Astrocyte (in vitro differentiated cells and primary cell): ENCODE results near the gene AOC1.

Experiments
- EZH2 ChIP-seq: IDR thresholded peaks from 2 replicates; pipeline ENCODE4 v1.6.1; 2012; ENCODE audit warnings: mild to moderate bottlenecking, low read length, inconsistent platforms; ENCODE audit not compliant: insufficient read depth
- TF ChIP-seq, protein P1 (sequence below): IDR thresholded peaks from 2 replicates; pipeline ENCODE4 v1.5.1; 2011; ENCODE audit warnings: low read depth, mild to moderate bottlenecking, inconsistent platforms, low read length, moderate library complexity; ENCODE audit not compliant: insufficient read depth

DNA sequence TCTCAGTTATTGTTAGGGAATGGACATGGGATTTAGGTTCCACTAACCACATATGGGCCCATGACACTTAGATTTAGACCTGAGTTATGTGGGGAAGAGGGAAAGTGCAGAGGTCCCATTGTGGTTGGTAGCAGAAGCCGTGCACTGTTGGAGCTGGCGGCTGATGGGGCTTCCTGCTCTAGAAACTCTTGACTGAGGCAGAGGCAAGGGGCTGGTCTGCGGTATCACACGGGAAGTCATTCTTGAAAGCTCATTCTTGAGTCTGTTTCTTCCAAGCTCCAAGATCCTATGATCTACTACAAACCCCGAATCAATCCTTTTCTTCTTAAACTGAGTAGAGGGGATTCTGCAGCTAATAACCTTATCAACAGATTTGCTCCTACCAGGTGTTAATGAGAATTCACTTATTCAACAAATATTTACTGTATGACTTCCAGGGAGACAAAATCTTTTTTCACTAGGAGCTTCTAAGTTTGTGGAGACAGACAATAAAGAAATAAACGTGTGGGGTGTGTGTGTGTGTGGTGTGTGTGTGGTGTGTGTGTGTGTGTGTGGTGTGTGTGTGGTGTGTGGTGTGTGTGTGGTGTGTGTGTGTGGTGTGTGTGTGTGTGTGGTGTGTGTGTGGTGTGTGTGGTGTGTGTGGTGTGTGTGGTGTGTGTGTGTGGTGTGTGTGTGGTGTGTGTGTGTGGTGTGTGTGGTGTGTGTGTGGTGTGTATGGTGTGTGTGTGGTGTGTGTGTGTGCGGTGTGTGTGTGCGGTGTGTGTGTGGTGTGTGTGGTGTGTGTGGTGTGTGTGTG is 57.1 kb downstream of the AOC1 start:
- TF ChIP-seq, protein P1, sequence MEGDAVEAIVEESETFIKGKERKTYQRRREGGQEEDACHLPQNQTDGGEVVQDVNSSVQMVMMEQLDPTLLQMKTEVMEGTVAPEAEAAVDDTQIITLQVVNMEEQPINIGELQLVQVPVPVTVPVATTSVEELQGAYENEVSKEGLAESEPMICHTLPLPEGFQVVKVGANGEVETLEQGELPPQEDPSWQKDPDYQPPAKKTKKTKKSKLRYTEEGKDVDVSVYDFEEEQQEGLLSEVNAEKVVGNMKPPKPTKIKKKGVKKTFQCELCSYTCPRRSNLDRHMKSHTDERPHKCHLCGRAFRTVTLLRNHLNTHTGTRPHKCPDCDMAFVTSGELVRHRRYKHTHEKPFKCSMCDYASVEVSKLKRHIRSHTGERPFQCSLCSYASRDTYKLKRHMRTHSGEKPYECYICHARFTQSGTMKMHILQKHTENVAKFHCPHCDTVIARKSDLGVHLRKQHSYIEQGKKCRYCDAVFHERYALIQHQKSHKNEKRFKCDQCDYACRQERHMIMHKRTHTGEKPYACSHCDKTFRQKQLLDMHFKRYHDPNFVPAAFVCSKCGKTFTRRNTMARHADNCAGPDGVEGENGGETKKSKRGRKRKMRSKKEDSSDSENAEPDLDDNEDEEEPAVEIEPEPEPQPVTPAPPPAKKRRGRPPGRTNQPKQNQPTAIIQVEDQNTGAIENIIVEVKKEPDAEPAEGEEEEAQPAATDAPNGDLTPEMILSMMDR: no peak
- no peak for TF ChIP-seq EZH2
